ENCODE measurements around the gene RCAN2. TPM values are rescaled to one million over a fixed set of nuclear protein-coding genes. Genes with fewer than 3 reads are reported as not detected.
A peak's percentile ranks its signal among the peaks of the same experiment; 100 is the strongest.

The RCAN2 gene
- total RNA-seq, 6 experiments from 2014 or later: 0.06 to 1.00 (median 0.31) TPM; not detected in 2

DNA sequence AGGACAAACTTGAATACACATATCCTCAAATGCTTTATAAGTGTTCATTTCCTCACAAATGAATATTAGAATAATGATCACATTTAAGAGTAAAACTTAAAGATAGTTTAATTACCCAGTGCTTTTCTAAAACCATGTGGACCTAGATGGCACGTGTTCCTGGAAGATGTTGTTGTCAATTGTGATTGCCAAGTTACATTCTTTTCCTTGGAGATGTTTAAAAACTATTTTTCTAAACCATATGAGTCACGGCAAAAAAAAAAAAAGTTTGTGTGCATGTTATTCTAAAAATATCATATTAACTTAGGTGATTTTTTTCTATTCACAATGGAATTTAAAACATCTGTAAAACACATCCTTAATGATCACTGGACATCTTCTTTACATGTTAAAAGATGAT is 51.1 kb downstream of the RCAN2 start:
- peaks cover 13% of the 10 kb centered on the region; the same call in 1 of the 2 replicates for H3K4me1 Mint-ChIP-seq (ENCODE audit: low read depth)
- H3K4me3 Mint-ChIP-seq: no peak overlapping the region
- no peak for TF ChIP-seq CTCF (IDR thresholded peaks at IDR 0.05)
- peaks cover 8% of the 10 kb centered on the region for H3K9me3 Mint-ChIP-seq
- no peaks in the 10 kb centered on the region for H3K36me3 Mint-ChIP-seq (ENCODE audit: low read depth)
- H3K27ac Mint-ChIP-seq: no peak overlapping the region
- DNase-seq: peak; percentile 32
- no peaks in the 10 kb centered on the region for H3K27me3 Mint-ChIP-seq (ENCODE audit: insufficient read depth)

GRCh38 chr6:46438245-46438644 is 53.0 kb downstream of the RCAN2 start:
- Mint-ChIP-seq H3K36me3 (ENCODE audit: low read depth) (peaks cover 1% of the 10 kb centered on the region; the same call in 1 of the 2 replicates), H3K27me3 (ENCODE audit: insufficient read depth) (no peaks in the 10 kb centered on the region), H3K4me3 (no peak overlapping the region), H3K9me3 (no peaks in the 10 kb centered on the region; the same call in 1 of the 2 replicates), H3K27ac (no peak overlapping the region), H3K4me1 (ENCODE audit: low read depth) (peaks cover 13% of the 10 kb centered on the region; the same call in 1 of the 2 replicates)
- DNase-seq: no peak
- no peak for TF ChIP-seq CTCF (IDR thresholded peaks at IDR 0.05)

GRCh38 chr6:46437671-46438221 is 53.5 kb downstream of the RCAN2 start:
- TF ChIP-seq CTCF (IDR thresholded peaks at IDR 0.05): no peak
- Mint-ChIP-seq H3K27ac (no peak overlapping the region), H3K9me3 (no peaks in the 10 kb centered on the region; the same call in 1 of the 2 replicates), H3K4me3 (no peak overlapping the region), H3K36me3 (ENCODE audit: low read depth) (peaks cover 4% of the 10 kb centered on the region; the same call in 1 of the 2 replicates), H3K4me1 (ENCODE audit: low read depth) (peaks cover 13% of the 10 kb centered on the region; the same call in 1 of the 2 replicates), H3K27me3 (ENCODE audit: insufficient read depth) (no peaks in the 10 kb centered on the region)
- peak; percentile 36 for DNase-seq

DNA sequence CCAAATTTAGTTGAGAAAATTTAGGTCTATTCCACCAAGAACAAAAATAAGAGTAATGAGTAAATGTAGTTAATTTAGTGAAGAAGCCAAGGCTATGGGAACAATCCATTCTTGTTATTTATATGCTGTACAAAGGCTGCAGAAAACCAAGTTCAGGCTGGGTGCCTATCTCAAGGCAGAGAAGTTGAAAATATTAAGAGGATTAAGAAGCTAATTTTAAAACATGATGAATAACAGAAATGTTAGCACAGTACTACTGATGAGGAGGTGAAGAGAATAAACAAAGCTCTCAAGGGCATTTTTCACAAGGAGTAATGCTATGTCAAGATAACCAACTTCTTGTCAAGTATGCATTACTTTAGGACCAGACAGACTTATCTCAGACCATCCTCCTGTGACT is 68.6 kb downstream of the RCAN2 start:
- no peaks in the 10 kb centered on the region for H3K27me3 Mint-ChIP-seq (ENCODE audit: insufficient read depth)
- H3K4me1 Mint-ChIP-seq (ENCODE audit: low read depth): peaks cover 6% of the 10 kb centered on the region; the same call in 1 of the 2 replicates
- no peaks in the 10 kb centered on the region; the same call in 1 of the 2 replicates for H3K9me3 Mint-ChIP-seq
- no peak for TF ChIP-seq CTCF (IDR thresholded peaks at IDR 0.05)
- no peak overlapping the region for H3K4me3 Mint-ChIP-seq
- no peak for DNase-seq
- no peak overlapping the region for H3K27ac Mint-ChIP-seq
- no peaks in the 10 kb centered on the region for H3K36me3 Mint-ChIP-seq (ENCODE audit: low read depth)

GRCh38 chr6:46421939-46422338 is 69.3 kb downstream of the RCAN2 start:
- peaks cover 6% of the 10 kb centered on the region; the same call in 1 of the 2 replicates for H3K4me1 Mint-ChIP-seq (ENCODE audit: low read depth)
- no peaks in the 10 kb centered on the region for H3K36me3 Mint-ChIP-seq (ENCODE audit: low read depth)
- TF ChIP-seq CTCF (IDR thresholded peaks at IDR 0.05): no peak
- H3K27ac Mint-ChIP-seq: no peak overlapping the region
- DNase-seq: no peak
- no peak overlapping the region for H3K4me3 Mint-ChIP-seq
- no peaks in the 10 kb centered on the region; the same call in 1 of the 2 replicates for H3K9me3 Mint-ChIP-seq
- no peaks in the 10 kb centered on the region for H3K27me3 Mint-ChIP-seq (ENCODE audit: insufficient read depth)
